Coronary artery (tissue), 2 donors: ENCODE data around the gene WFDC12.

Experiments
- DNase-seq: peaks from one replicate; pipeline ENCODE4 v3.0.0-alpha.2; 2017; ENCODE audit warnings: low spot score
- H3K27ac ChIP-seq, 2 donors: fragments of 200-600 bp; sonication (generic); one replicate each; pipeline ENCODE4 v1.5.1; 2016 to 2019
- H3K4me3 ChIP-seq: fragments of 200-600 bp; sonication (generic); 2 replicates; pipeline ENCODE4 v1.5.1; 2016; ENCODE audit warnings: mild to moderate bottlenecking, moderate library complexity
- TF ChIP-seq, protein P1 (sequence below): fragments of 200-600 bp; sonication (generic); IDR thresholded peaks from one replicate; pipeline ENCODE4 v1.5.1; 2019; ENCODE audit warnings: antibody characterized with exemption

WFDC12 gene

DNA sequence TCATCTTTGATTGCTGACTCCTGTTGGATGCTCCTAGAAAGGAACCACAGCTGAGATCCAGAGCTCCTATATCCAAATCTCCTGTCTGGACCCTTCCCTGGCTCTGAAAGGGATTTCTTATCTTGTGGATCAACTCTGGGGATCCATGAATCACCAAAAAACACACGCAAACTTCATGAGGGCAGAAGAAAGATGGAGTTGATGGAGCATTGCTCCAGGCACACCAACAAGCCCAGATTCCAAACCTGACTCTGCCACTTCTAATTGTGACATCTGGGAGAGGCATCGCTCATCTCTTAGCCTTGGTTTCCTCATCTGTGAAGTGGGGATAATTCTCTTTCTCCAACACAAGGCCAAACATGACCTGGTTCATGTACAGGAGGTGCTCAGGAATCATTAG, 30.1 kb downstream of the WFDC12 start:
- Histone ChIP-seq H3K4me3 (no peak overlapping the region), H3K27ac (no peak overlapping the region)
- TF ChIP-seq, protein P1, sequence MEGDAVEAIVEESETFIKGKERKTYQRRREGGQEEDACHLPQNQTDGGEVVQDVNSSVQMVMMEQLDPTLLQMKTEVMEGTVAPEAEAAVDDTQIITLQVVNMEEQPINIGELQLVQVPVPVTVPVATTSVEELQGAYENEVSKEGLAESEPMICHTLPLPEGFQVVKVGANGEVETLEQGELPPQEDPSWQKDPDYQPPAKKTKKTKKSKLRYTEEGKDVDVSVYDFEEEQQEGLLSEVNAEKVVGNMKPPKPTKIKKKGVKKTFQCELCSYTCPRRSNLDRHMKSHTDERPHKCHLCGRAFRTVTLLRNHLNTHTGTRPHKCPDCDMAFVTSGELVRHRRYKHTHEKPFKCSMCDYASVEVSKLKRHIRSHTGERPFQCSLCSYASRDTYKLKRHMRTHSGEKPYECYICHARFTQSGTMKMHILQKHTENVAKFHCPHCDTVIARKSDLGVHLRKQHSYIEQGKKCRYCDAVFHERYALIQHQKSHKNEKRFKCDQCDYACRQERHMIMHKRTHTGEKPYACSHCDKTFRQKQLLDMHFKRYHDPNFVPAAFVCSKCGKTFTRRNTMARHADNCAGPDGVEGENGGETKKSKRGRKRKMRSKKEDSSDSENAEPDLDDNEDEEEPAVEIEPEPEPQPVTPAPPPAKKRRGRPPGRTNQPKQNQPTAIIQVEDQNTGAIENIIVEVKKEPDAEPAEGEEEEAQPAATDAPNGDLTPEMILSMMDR, result no peak
- no peak for DNase-seq

DNA sequence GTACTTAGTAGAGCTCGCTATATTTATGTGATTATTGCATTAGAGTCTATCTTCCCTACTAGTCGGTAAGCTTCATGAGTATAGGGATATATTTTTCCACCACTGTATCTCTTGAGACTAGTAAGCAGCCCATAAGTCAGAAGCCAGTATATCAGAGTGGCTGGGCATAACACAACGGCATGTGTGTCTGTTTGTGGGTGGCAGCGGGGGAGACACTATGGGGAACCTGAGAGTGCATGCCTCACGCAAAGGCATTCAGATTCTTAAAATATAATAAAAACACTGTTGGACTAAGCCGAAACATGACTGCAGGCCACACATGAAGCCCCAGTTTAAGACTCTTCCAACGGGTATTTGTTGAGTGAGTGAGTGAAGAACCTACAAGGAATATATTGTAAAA, 31.4 kb downstream of the WFDC12 start:
- H3K4me3 ChIP-seq, result no peak overlapping the region
- TF ChIP-seq, protein P1, result no peak
- DNase-seq, result no peak
- H3K27ac ChIP-seq, result no peak overlapping the region

DNA sequence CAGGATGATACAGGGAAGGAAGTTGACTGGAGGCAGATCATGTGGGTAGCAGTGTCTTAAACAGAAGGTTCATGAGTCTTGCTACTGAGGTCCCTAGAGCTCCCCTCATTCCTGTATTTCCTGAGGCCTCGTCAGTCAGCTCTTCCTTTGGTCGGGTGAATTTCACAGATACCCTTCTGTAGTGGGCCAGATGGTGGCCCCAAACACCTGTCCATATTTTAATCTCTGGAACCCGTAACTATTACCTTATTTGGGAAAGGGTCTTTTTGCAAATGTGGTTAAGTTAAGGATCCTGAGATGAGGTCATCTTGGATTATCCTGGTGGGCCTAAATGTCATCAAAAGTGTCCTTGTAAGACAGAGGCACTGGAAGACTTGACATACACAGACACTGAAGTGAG, 32.9 kb downstream of the WFDC12 start:
- no peak overlapping the region for H3K4me3 ChIP-seq
- DNase-seq, result no peak
- no peak overlapping the region for H3K27ac ChIP-seq
- TF ChIP-seq, protein P1, result no peak

DNA sequence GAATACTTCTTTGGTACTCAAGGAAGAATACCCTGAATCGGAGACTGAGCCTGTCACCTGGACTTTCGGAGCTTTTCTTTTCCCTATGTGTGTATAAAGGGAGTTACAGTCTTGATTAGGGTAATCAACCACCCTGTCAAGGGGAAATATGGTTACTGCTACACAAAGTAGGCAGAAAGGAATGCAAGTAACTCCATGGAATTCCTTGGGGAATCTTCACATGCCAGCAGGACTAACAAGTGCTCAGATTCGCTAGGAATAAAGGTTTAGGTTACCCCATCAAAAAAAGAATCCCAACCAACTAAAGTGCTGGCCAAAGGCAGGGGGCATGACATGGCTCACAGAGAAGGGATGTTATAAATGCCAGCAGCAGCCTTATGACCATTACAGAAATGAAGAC, 33.8 kb downstream of the WFDC12 start:
- DNase-seq, result no peak
- TF ChIP-seq, protein P1, result no peak
- Histone ChIP-seq H3K4me3 (no peak overlapping the region), H3K27ac (no peak overlapping the region)

DNA sequence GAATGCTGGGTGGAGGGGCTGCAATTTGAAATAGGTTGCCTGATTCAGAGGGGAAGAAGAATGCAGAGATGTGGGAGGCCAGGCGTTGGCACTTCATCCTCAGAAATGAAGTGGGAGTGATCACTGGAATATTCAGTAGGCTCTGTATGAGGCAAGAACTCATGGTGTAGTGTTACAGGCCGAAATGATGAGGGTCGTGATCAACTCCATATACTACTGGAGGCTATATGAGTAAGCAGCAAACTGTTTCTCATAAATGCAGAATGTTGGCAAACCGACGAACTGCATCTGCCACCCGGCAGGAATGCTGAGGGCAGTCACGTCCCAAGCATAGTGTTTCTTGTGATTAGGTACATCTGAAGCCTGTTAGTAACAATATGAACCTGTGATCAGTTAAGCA, 36.0 kb downstream of the WFDC12 start:
- no peak for DNase-seq
- TF ChIP-seq, protein P1, result no peak
- no peak overlapping the region for H3K4me3 ChIP-seq
- H3K27ac ChIP-seq, result no peak overlapping the region

DNA sequence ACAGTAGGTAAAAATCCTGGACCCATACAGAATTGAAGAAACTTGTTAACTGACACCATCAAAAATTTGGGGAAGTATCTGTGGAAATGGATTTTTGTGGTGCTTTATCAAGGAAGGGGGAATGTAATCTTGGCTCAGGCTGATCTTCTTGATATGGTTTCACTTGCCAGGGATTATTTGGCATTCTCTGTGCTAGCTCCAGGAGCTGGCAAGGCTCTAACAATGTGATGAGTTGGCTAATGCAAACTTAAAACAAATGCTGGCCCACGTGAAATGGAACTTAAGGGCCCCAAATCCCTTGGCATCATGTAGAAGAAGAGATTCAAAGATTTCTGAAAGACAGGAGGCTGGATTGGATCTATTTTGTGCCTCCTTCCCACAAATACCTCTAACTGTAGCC, 36.5 kb downstream of the WFDC12 start:
- no peak overlapping the region for H3K4me3 ChIP-seq
- TF ChIP-seq, protein P1, result no peak
- no peak overlapping the region for H3K27ac ChIP-seq
- no peak for DNase-seq

DNA sequence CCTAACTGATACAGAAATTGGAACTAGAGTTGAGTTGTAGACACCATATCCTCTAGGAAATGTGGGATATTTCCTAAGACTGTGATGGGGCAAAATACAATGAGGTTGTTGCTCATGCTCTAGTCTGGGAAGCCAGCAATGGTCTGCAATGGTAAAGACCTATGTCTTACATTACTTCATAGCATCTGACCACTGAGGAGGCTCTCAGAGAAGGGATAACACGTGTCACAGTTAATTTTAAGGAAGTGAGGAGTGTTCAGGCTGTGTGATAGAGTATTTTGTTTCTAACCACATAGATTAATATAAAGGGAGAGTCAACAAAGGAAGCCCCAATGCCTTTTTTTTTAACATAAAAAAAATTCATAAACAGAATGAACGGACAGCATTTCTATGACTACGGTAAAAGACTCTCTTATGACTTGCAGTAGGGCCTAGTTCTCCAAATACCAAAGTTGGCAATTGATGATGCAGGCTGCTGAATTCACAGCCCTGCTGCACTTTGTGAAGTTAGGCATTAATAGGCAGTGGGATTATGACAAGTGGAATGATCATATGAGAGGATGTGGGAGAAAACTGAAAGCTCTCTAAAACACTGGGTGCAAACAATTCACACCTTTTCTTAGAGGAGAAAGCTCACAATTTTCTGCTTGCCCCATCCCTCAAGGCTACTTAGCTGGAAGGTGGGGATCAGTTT, 37.0 kb downstream of the WFDC12 start:
- no peak overlapping the region for H3K4me3 ChIP-seq
- no peak overlapping the region for H3K27ac ChIP-seq
- TF ChIP-seq, protein P1, result no peak
- no peak for DNase-seq
